K562 (cell line): ENCODE measurements around the gene YKT6. TPM values are rescaled to one million over a fixed set of nuclear protein-coding genes. Genes with fewer than 3 reads are reported as not detected.

Experiments used
- ARNT ChIP-seq, 2 experiments: fragments of 450-650 bp; IDR thresholded peaks; 2 replicates each; pipeline ENCODE4 v1.6.1; 2016; ENCODE audit warnings: mild to moderate bottlenecking in 1 of 2
- ASH1L ChIP-seq: fragments of 450-650 bp; IDR thresholded peaks from 2 replicates; pipeline ENCODE4 v1.6.1; 2018; ENCODE audit warnings: borderline replicate concordance, mild to moderate bottlenecking, low read depth; ENCODE audit not compliant: partially characterized antibody
- CREB3 ChIP-seq: fragments of 450-650 bp; conservative IDR thresholded peaks from 2 replicates; pipeline ENCODE4 v1.6.1; 2016; ENCODE audit warnings: missing genetic modification characterization, low read depth, mild to moderate bottlenecking, missing compliant biosample characterization, moderate library complexity
- ELF1 ChIP-seq: fragments of 200-800 bp; sonication (Bioruptor generic); IDR thresholded peaks from 2 replicates; pipeline ENCODE4 v1.6.1; 2016; ENCODE audit warnings: missing genetic modification characterization, missing compliant biosample characterization
- HBP1 ChIP-seq: fragments of 450-650 bp; formaldehyde crosslinking; IDR thresholded peaks from 2 replicates; pipeline ENCODE4 v1.4.0; 2022; ENCODE audit warnings: missing genetic modification characterization
- MBD1 ChIP-seq: fragments of 250-450 bp; sonication (Bioruptor Pico); IDR thresholded peaks from 2 replicates; pipeline ENCODE4 v1.8.0; 2022; ENCODE audit warnings: inconsistent platforms
- MTA3 ChIP-seq: fragments of 450-650 bp; formaldehyde crosslinking; IDR thresholded peaks from 2 replicates; pipeline ENCODE4 v1.6.1; 2017; ENCODE audit warnings: mild to moderate bottlenecking, borderline replicate concordance
- NONO ChIP-seq, 2 experiments: fragments of 200-400 bp in 1 of 2; fragments of 450-650 bp in 1 of 2; formaldehyde crosslinking in 1 of 2; IDR thresholded peaks; 2 replicates each; pipeline ENCODE4 v1.6.1; 2017; ENCODE audit warnings: low read depth in 2 of 2, mild to moderate bottlenecking in 2 of 2, moderate library complexity in 2 of 2, low read length in 1 of 2
- NRF1 ChIP-seq, 2 experiments: fragments of 450-650 bp; IDR thresholded peaks in 1 of 2; conservative IDR thresholded peaks in 1 of 2; 2 replicates each; pipeline ENCODE4 v1.6.1; 2014; ENCODE audit warnings: mild to moderate bottlenecking in 2 of 2
- PATZ1 ChIP-seq: fragments of 250-450 bp; sonication (Bioruptor Pico); IDR thresholded peaks from 2 replicates; pipeline ENCODE4 v1.5.0; 2020; ENCODE audit warnings: mild to moderate bottlenecking, borderline replicate concordance
- PHB ChIP-seq: fragments of 250-450 bp; sonication (Bioruptor Pico); IDR thresholded peaks from 2 replicates; pipeline ENCODE4 v1.5.0; 2021
- POLR2B ChIP-seq: fragments of 450-650 bp; IDR thresholded peaks from 2 replicates; pipeline ENCODE4 v1.6.1; 2018; ENCODE audit warnings: low read depth; ENCODE audit not compliant: partially characterized antibody
- POLR2G ChIP-seq: fragments of 200-400 bp; formaldehyde crosslinking; IDR thresholded peaks from 2 replicates; pipeline ENCODE4 v1.6.1; 2017; ENCODE audit warnings: low read depth, mild to moderate bottlenecking, antibody characterized with exemption, low read length, moderate library complexity
- PURB ChIP-seq: sonication (generic); formaldehyde crosslinking; IDR thresholded peaks from 2 replicates; pipeline ENCODE4 v1.9.0; 2021; ENCODE audit warnings: low read depth, mild to moderate bottlenecking, missing genetic modification reagents
- RBFOX2 ChIP-seq: fragments of 200-400 bp; formaldehyde crosslinking; IDR thresholded peaks from 2 replicates; pipeline ENCODE4 v1.6.1; 2017; ENCODE audit warnings: low read depth, mild to moderate bottlenecking, low read length, moderate library complexity
- RBM22 ChIP-seq: fragments of 200-400 bp; formaldehyde crosslinking; IDR thresholded peaks from 2 replicates; pipeline ENCODE4 v1.6.1; 2018; ENCODE audit warnings: low read length, low read depth; ENCODE audit not compliant: poor library complexity, severe bottlenecking
- SIRT6 ChIP-seq: IDR thresholded peaks from one replicate; pipeline ENCODE4 v1.6.1; 2012; ENCODE audit warnings: low read depth, mild to moderate bottlenecking, control low read depth, inconsistent platforms, low read length, moderate library complexity
- SOX6 ChIP-seq: fragments of 450-650 bp; IDR thresholded peaks from 2 replicates; pipeline ENCODE4 v1.6.1; 2014; ENCODE audit warnings: mild to moderate bottlenecking
- SP1 ChIP-seq: sonication (generic); formaldehyde crosslinking; IDR thresholded peaks from 2 replicates; pipeline ENCODE4 v1.8.1; 2022; ENCODE audit warnings: mild to moderate bottlenecking, missing genetic modification reagents
- TAF9B ChIP-seq: fragments of 450-650 bp; IDR thresholded peaks from 2 replicates; pipeline ENCODE4 v1.6.1; 2018; ENCODE audit warnings: mild to moderate bottlenecking; ENCODE audit not compliant: partially characterized antibody
- ZNF174 ChIP-seq: fragments of 250-450 bp; sonication (Bioruptor Pico); IDR thresholded peaks from 2 replicates; pipeline ENCODE4 v1.4.0; 2020; ENCODE audit warnings: mild to moderate bottlenecking
- ZNF212 ChIP-seq: fragments of 450-650 bp; formaldehyde crosslinking; IDR thresholded peaks from 2 replicates; pipeline ENCODE4 v1.4.0; 2020; ENCODE audit warnings: mild to moderate bottlenecking
- ZNF785 ChIP-seq: fragments of 250-450 bp; sonication (Bioruptor Pico); IDR thresholded peaks from 2 replicates; pipeline ENCODE4 v1.4.0; 2020; ENCODE audit warnings: mild to moderate bottlenecking
- polyA plus RNA-seq, 8 experiments: library from polyadenylated mRNA; depleted of rRNA in 4 of 8; stranded (reverse) in 5 of 8; unstranded in 3 of 8; fragments of >200 nt; fragmentation: Nextera tagmentation in 2 of 8; fragmentation: Illumina TruSeq in 1 of 8; extraction: Ambion mirVana in 2 of 8; extraction: Trizol in 1 of 8; gene quantifications; 2 replicates each; pipeline versions ENCODE4 v1.2.1 to v1.2.3, GENCODE V29; 2011 to 2014; ENCODE audit warnings: inconsistent platforms in 1 of 8, missing spikeins in 1 of 8
- total RNA-seq, 7 experiments: library from RNA; depleted of rRNA in 6 of 7; stranded (reverse); fragments of >200 nt in 6 of 7; fragmentation: Illumina TruSeq in 2 of 7; extraction: Trizol in 2 of 7; gene quantifications; 2 replicates each; pipeline versions ENCODE4 v1.2.1 to v1.2.3, GENCODE V29; 2011 to 2021; ENCODE audit warnings: low replicate concordance in 1 of 7

YKT6 gene
- total and polyA plus RNA-seq, 9 of the 15 experiments (the other 6 are each of a cell fraction or from before 2014, with no cell fraction given), result 1.6 to 90.6 (median 75.1) TPM

- TF ChIP-seq ELF1 (tag) (peak; percentile 96), ZNF174 (CRISPR knock-in tag) (no peak), SIRT6 (no peak), MTA3 (peak; percentile 67; the same call in 1 of the 2 replicates), TAF9B (peak; percentile 46), ASH1L (no peak), POLR2G (peak; percentile 95), MBD1 (CRISPR knock-in tag) (no peak), RBFOX2 (peak; percentile 89), ZNF212 (CRISPR knock-in tag) (no peak), CREB3 (no peak), SOX6 (peak; percentile 42; the same call in 1 of the 2 replicates), NRF1 (conservative IDR thresholded peaks at IDR 0.05 in 1 of 2, IDR thresholded peaks at IDR 0.05 in 1 of 2) (peak; percentile 43 to 49), PHB (CRISPR knock-in tag) (no peak), ARNT (IDR thresholded peaks at IDR 0.05) (0 out of 4 replicates have a peak, but pooled peaks of 1 of the 2 experiments have one; percentile 32), POLR2B (peak; percentile 68), RBM22 (no peak), NONO (IDR thresholded peaks at IDR 0.05; ENCODE audit: low read depth in 2 of 2, low read length in 1 of 2) (peak in 1 of 2 experiments; percentile 38; a peak in 1 of 4 replicates), PURB (no peak), ZNF785 (CRISPR knock-in tag) (no peak), SP1 (CRISPR knock-in tag) (peak; percentile 86), PATZ1 (CRISPR knock-in tag) (no peak), HBP1 (CRISPR knock-in tag) (no peak)
Observed at GRCh38 chr7:44200699-44201461, at the start of gene YKT6 (continued).
